B cell (primary cell): ENCODE results near the gene FTO. TPM values are rescaled to one million over a fixed set of nuclear protein-coding genes. Genes with fewer than 3 reads are reported as not detected.

Experiments
- ATAC-seq: fragments of 200-7000 bp; cut with Tn5 transposase; one replicate; pipeline ENCODE4 v1.10.0; 2021; ENCODE audit warnings: low read depth, mild to moderate bottlenecking, moderate number of reproducible peaks, moderate library complexity
- CTCF ChIA-PET: fragments of 350-600 bp; sonication (Branson Sonifier 250); formaldehyde crosslinking; loops from one replicate; lab custom pipeline; 2021; ENCODE audit warnings: antibody characterized with exemption, inconsistent platforms; lab: Charles Lee
- POLR2A ChIA-PET: fragments of 350-600 bp; sonication (Branson Sonifier 250); formaldehyde crosslinking; loops from one replicate; lab custom pipeline; 2021; ENCODE audit warnings: antibody characterized with exemption; lab: Charles Lee
- DNase-seq: peaks from one replicate; pipeline ENCODE4 v3.0.0; 2013
- H2AFZ ChIP-seq: 2 replicates; pipeline ENCODE4 v1.6.1; 2012; ENCODE audit warnings: mild to moderate bottlenecking, low read depth, low read length; ENCODE audit not compliant: insufficient read depth, poor library complexity, severe bottlenecking
- H3K27ac ChIP-seq, 2 donors: 1 replicate in 1 of 2; 2 replicates in 1 of 2; pipeline ENCODE4 v1.5.1; 2012 to 2013; ENCODE audit warnings: low read length in 2 of 2, mild to moderate bottlenecking in 2 of 2, moderate library complexity in 1 of 2
- H3K27me3 ChIP-seq, 4 experiments: fragments of 200-600 bp in 1 of 4; sonication (generic) in 1 of 4; replicated peaks in 1 of 4; 1 replicate in 2 of 4; 2 replicates in 2 of 4; pipeline versions ENCODE4 v1.6.1 to v1.7.0; 2013 to 2016; ENCODE audit warnings: low read length in 3 of 4, mild to moderate bottlenecking in 2 of 4, mixed read lengths in 1 of 4, moderate library complexity in 1 of 4; ENCODE audit not compliant: insufficient read depth in 4 of 4, control insufficient read depth in 3 of 4; ENCODE audit errors: control extremely low read depth in 1 of 4
- H3K36me3 ChIP-seq, 2 experiments: replicated peaks in 1 of 2; 1 replicate in 1 of 2; 2 replicates in 1 of 2; pipeline versions ENCODE4 v1.6.1 to v1.7.1; 2013; ENCODE audit warnings: low read length in 1 of 2; ENCODE audit not compliant: insufficient read depth in 2 of 2, control insufficient read depth in 1 of 2; ENCODE audit errors: control extremely low read depth in 1 of 2, extremely low read depth in 1 of 2
- H3K4me1 ChIP-seq, 2 donors: fragments of 200-600 bp in 1 of 2; sonication (generic) in 1 of 2; 1 replicate in 1 of 2; 2 replicates in 1 of 2; pipeline versions ENCODE4 v1.5.1 to v1.6.1; 2013 to 2017; ENCODE audit warnings: low read length in 2 of 2; ENCODE audit not compliant: control insufficient read depth in 2 of 2, insufficient read depth in 2 of 2
- H3K4me2 ChIP-seq: replicated peaks from 2 replicates; pipeline ENCODE3; 2012; ENCODE audit warnings: mild to moderate bottlenecking, low read depth, low read length; ENCODE audit not compliant: poor library complexity, severe bottlenecking
- H3K4me3 ChIP-seq, 5 experiments: fragments of 200-600 bp in 1 of 5; sonication (generic) in 1 of 5; 1 replicate in 3 of 5; 2 replicates in 2 of 5; pipeline versions ENCODE4 v1.5.1 to v1.7.0; 2011 to 2016; ENCODE audit warnings: low read length in 4 of 5, mild to moderate bottlenecking in 4 of 5, low read depth in 2 of 5, control low read depth in 1 of 5, moderate library complexity in 1 of 5; ENCODE audit not compliant: insufficient read depth in 1 of 5; ENCODE audit errors: control extremely low read depth in 1 of 5, extremely low read depth in 1 of 5
- H3K79me2 ChIP-seq: fragments of 200-600 bp; sonication (generic); one replicate; pipeline ENCODE4 v1.6.0; 2016; ENCODE audit warnings: low read length; ENCODE audit not compliant: control insufficient read depth, insufficient read depth
- H3K9ac ChIP-seq: fragments of 200-600 bp; sonication (generic); 2 replicates; pipeline ENCODE4 v1.6.1; 2017; ENCODE audit warnings: mild to moderate bottlenecking, low read length, moderate library complexity
- H3K9me3 ChIP-seq, 3 donors: one replicate each; pipeline versions ENCODE4 v1.6.1 to v1.7.1; 2013; ENCODE audit warnings: low read length in 2 of 3; ENCODE audit not compliant: control insufficient read depth in 2 of 3, insufficient read depth in 1 of 3; ENCODE audit errors: control extremely low read depth in 1 of 3
- H4K20me1 ChIP-seq: 2 replicates; pipeline ENCODE4 v1.6.0; 2012; ENCODE audit warnings: mild to moderate bottlenecking, low read length; ENCODE audit not compliant: insufficient read depth, control insufficient read depth, poor library complexity, severe bottlenecking
- H3K27ac Mint-ChIP-seq: one replicate; pipeline ENCODE4 v1.8.0; 2021; ENCODE audit warnings: mixed read lengths
- H3K27me3 Mint-ChIP-seq: one replicate; pipeline ENCODE4 v1.8.0; 2021; ENCODE audit warnings: mixed read lengths
- H3K4me1 Mint-ChIP-seq: one replicate; pipeline ENCODE4 v1.8.0; 2021; ENCODE audit warnings: mixed read lengths
- H3K4me3 Mint-ChIP-seq: one replicate; pipeline ENCODE4 v1.8.0; 2021; ENCODE audit warnings: mixed read lengths
- H3K9me3 Mint-ChIP-seq: one replicate; pipeline ENCODE4 v1.8.0; 2022; ENCODE audit warnings: mixed read lengths; ENCODE audit not compliant: insufficient read depth
- EZH2 ChIP-seq: IDR thresholded peaks from 2 replicates; pipeline ENCODE4 v1.6.1; 2012; ENCODE audit warnings: borderline replicate concordance, low read depth, mild to moderate bottlenecking, moderate library complexity, low read length; ENCODE audit not compliant: insufficient read depth, poor library complexity, severe bottlenecking
- WGBS: methylation state at CpG from one replicate; pipeline ENCODE4 v1.1.5; 2013; ENCODE audit warnings: missing lambda C conversion rate; ENCODE audit not compliant: insufficient coverage; 5-methylcytosine and 5-hydroxymethylcytosine counted together
- intact Hi-C: fragments of 100-400 bp; cut with micrococcal nuclease; formaldehyde crosslinking; loops from one replicate; pipeline ENCODE4 v1.10.0; 2022
- polyA plus RNA-seq: library from polyadenylated mRNA; depleted of rRNA; stranded (reverse); fragments of >200 nt; gene quantifications from 2 replicates; pipeline ENCODE4 v1.2.3, GENCODE V29; 2012
- total RNA-seq, 2 donors: library from RNA; stranded (reverse); fragments of 120-200 nt in 1 of 2; gene quantifications; 1 replicate in 1 of 2; 2 replicates in 1 of 2; pipeline versions ENCODE4 v1.2.3 to v1.2.4, GENCODE V29; 2013 to 2022
- TF ChIP-seq, protein P1 (sequence below): fragments of 200-600 bp; IDR thresholded peaks from one replicate; pipeline ENCODE4 v1.8.0; 2022; ENCODE audit warnings: antibody characterized with exemption, mild to moderate bottlenecking

FTO gene
- total and polyA plus RNA-seq, 2 donors (not counting 1 experiment from before 2014, with no cell fraction given), result 26.5 to 68.5 TPM

DNA sequence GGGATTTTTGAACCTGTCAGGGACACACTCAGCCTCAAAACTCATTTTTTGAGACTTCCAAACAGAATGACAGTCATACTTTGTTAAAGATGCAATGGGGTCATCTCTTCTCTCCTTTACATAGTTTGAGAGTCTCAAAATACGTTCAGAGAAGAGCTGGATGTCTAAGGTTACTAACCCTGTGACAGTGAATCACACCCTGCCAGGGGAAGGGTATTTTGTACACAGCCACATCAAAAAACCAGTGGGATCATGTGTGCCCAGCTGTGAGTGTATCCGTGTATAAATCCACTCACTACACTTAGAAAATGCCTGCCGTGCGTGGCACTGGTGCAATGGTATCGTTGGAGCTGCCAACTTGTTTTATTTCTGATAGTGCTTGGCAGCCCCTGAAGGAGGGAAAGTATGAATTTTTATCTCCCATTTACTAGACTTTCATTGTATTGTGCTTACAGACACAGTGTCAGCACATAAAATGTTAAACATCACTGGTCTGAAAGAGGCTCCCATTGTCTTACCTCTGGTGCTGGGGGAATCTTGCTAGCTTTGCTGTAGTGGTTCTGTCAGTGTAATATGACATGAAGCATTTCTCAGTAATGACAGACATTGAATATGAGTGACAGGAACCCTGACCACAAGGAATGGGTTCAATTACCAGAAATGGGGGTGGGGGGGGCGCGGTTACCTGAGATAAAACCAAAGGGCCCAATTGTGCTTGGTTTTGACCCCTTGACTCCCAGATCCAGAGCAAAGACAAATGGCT lies 256.3 kb downstream of the FTO start:
- TF ChIP-seq, protein P1, sequence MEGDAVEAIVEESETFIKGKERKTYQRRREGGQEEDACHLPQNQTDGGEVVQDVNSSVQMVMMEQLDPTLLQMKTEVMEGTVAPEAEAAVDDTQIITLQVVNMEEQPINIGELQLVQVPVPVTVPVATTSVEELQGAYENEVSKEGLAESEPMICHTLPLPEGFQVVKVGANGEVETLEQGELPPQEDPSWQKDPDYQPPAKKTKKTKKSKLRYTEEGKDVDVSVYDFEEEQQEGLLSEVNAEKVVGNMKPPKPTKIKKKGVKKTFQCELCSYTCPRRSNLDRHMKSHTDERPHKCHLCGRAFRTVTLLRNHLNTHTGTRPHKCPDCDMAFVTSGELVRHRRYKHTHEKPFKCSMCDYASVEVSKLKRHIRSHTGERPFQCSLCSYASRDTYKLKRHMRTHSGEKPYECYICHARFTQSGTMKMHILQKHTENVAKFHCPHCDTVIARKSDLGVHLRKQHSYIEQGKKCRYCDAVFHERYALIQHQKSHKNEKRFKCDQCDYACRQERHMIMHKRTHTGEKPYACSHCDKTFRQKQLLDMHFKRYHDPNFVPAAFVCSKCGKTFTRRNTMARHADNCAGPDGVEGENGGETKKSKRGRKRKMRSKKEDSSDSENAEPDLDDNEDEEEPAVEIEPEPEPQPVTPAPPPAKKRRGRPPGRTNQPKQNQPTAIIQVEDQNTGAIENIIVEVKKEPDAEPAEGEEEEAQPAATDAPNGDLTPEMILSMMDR, result no peak
- no peak for TF ChIP-seq EZH2
- no peaks in the 10 kb centered on the region for H3K9me3 Mint-ChIP-seq
- H3K36me3 ChIP-seq, result no peaks in the 10 kb centered on the region
- H3K27ac ChIP-seq, result no peak overlapping the region
- no peaks in the 10 kb centered on the region for H3K9me3 ChIP-seq
- CTCF ChIA-PET, result interaction anchor here (1.1 to 1.2 kb wide), 2 partner anchors 10 to 187 kb away, joined by 3 to 5 read pairs; no protein-coding TSS in a partner anchor
- no peak overlapping the region for H2AFZ ChIP-seq
- H3K4me3 Mint-ChIP-seq, result no peak overlapping the region
- H3K79me2 ChIP-seq, result no peaks in the 10 kb centered on the region
- H4K20me1 ChIP-seq, result no peaks in the 10 kb centered on the region
- H3K27me3 Mint-ChIP-seq, result no peaks in the 10 kb centered on the region
- 90% methylated on average over 2 of the region's 7 CpGs for WGBS
- no peak overlapping the region for H3K4me3 ChIP-seq
- H3K27me3 ChIP-seq, result no peaks in the 10 kb centered on the region
- H3K9ac ChIP-seq, result no peak overlapping the region
- H3K4me2 ChIP-seq, result no peak overlapping the region
- no peaks in the 10 kb centered on the region for H3K4me1 ChIP-seq
- intact Hi-C loops, result no loop called here
- H3K27ac Mint-ChIP-seq, result no peak overlapping the region
- POLR2A ChIA-PET, result no interaction called here
- no peaks in the 10 kb centered on the region for H3K4me1 Mint-ChIP-seq
- no peak for DNase-seq
- no peak for ATAC-seq

DNA sequence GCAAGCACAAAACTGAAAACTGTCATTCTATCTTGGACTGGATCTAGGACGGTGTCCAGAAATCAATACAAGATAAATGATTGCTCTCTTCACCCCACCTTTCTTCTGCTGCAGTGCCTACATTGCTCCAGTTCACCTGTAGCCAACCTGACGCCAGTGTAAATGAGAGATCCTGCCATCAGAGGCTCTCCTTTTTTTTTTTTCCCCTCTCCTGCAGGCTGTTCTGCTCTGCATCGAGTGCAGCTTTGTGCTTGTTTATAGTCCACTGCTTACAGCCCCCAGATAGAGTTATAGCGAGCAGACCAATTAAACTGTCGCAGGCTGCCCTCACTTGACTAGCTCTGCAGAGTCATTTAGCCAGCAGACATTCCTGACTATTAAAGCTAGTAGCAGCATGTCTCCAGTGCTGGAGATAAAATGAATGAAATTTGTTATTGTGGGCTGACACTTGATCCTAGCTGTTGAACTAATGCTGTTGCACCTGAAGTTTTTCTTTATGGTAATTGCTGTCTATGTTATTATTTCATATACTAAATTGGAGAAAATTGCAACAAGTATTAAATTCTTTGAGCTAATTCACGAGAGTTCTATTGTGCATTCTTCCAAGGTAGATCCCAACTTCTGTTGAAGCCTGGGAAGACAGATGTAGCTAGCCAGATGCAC lies 257.1 kb downstream of the FTO start:
- CTCF ChIA-PET, result no interaction called here
- Histone ChIP-seq H3K4me2 (no peak overlapping the region), H3K36me3 (no peaks in the 10 kb centered on the region), H3K4me3 (no peak overlapping the region), H4K20me1 (no peaks in the 10 kb centered on the region), H3K9ac (no peak overlapping the region), H3K4me1 (no peaks in the 10 kb centered on the region), H3K27me3 (no peaks in the 10 kb centered on the region), H2AFZ (no peak overlapping the region), H3K9me3 (no peaks in the 10 kb centered on the region), H3K79me2 (no peaks in the 10 kb centered on the region), H3K27ac (no peak overlapping the region)
- WGBS, result 93% methylated on average over 6 of the region's 6 CpGs
- no peaks in the 10 kb centered on the region for H3K4me1 Mint-ChIP-seq
- no peak overlapping the region for H3K4me3 Mint-ChIP-seq
- DNase-seq (no peak), ATAC-seq (no peak)
- H3K27ac Mint-ChIP-seq, result no peak overlapping the region
- H3K27me3 Mint-ChIP-seq, result no peaks in the 10 kb centered on the region
- POLR2A ChIA-PET, result no interaction called here
- no peaks in the 10 kb centered on the region for H3K9me3 Mint-ChIP-seq
- TF ChIP-seq, protein P1, result no peak
- TF ChIP-seq EZH2, result no peak
- intact Hi-C loops, result no loop called here
